ENCODE measurements around the gene RALGPS2.

- no peak for TF ChIP-seq CTCF (IDR thresholded peaks at IDR 0.05; ENCODE audit: control extremely low read depth in 1 of 3, insufficient read depth in 1 of 3, low read depth in 1 of 3, low read length in 3 of 3)
- no peak for TF ChIP-seq EZH2 (IDR thresholded peaks at IDR 0.05; ENCODE audit: low read depth, low read length, severe bottlenecking)
- TF ChIP-seq, protein P1, sequence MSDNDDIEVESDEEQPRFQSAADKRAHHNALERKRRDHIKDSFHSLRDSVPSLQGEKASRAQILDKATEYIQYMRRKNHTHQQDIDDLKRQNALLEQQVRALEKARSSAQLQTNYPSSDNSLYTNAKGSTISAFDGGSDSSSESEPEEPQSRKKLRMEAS (IDR thresholded peaks at IDR 0.05): no peak
- no peak for TF ChIP-seq SIN3A (conservative IDR thresholded peaks at IDR 0.05 in 1 of 2, IDR thresholded peaks at IDR 0.05 in 1 of 2; ENCODE audit: low read depth in 1 of 2, low read length in 2 of 2)
- no peak for TF ChIP-seq GABPA (IDR thresholded peaks at IDR 0.05; ENCODE audit: borderline replicate concordance, insufficient read depth, low read length)
- no peak for TF ChIP-seq POLR2A (IDR thresholded peaks at IDR 0.05; ENCODE audit: control extremely low read depth in 1 of 2, low read depth in 2 of 2, low read length in 2 of 2)
- no peak for TF ChIP-seq ZNF274 (IDR thresholded peaks at IDR 0.05; ENCODE audit: borderline replicate concordance, extremely low read depth, low read length)
- TF ChIP-seq JUND (IDR thresholded peaks at IDR 0.05; ENCODE audit: low read length): no peak
Measured at GRCh38 chr1:178738780-178739179, 13.7 kb downstream of the RALGPS2 start.
